MM.1S (cell line): Measurements from ENCODE around the gene CCDC88C.

ENCODE experiments used
- EZH2 ChIP-seq: fragments of 300-600 bp; sonication (generic); optimal IDR thresholded peaks from 2 replicates; pipeline ENCODE3; 2017; ENCODE audit warnings: low read depth, mild to moderate bottlenecking, antibody characterized with exemption, low read length, mixed read lengths
- EZH2phosphoT487 ChIP-seq: fragments of 300-600 bp; sonication (generic); IDR thresholded peaks from 2 replicates; pipeline ENCODE4 v1.6.1; 2018; ENCODE audit warnings: antibody characterized with exemption, low read length
- TF ChIP-seq, protein P1 (sequence below): fragments of 300-600 bp; sonication (generic); IDR thresholded peaks from 2 replicates; pipeline ENCODE4 v1.5.1; 2016; ENCODE audit warnings: antibody characterized with exemption, low read length, mixed read lengths

DNA sequence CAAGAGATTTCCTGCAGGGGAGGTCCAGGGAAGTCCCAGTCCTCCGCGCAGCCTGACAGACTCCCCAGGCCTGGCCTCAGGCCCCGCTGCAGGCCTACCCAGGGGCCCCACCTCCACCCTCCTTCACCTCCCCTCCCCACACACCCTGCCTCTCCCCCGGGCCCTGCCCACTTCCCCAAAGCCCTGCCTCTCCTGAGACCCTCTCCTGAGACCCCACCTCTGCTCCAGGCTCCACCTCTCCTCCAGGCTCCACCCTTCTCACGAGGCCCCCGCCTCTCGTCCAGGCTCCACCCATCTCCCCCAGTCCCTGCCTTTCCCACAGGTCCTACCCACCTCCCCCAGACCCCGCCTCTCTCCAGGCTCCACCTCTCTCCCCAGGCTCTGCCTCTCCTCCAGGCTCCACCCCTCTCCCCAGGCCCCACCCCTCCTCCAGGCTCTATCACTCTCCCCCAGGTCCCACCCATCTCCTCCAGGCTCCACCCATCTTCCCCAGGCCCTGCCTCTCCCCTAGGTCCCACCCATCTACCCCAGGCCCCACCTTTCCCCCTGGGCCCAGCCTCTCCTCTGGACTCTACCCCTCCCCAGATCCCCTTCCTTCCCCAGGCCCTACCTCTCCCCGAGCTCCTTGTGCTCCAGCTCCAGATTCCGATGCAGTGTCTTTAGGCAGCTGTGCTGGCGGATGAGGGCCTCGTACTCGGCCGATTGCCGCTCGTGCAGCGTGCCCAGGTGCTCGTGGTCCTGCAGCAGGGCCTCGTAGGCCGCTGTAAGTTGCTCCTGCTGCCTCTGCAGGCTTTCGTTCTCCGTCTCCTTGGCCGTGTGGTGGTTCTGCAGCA is 114.3 kb downstream of the CCDC88C start:
- no peak for TF ChIP-seq EZH2phosphoT487
- TF ChIP-seq, protein P1, sequence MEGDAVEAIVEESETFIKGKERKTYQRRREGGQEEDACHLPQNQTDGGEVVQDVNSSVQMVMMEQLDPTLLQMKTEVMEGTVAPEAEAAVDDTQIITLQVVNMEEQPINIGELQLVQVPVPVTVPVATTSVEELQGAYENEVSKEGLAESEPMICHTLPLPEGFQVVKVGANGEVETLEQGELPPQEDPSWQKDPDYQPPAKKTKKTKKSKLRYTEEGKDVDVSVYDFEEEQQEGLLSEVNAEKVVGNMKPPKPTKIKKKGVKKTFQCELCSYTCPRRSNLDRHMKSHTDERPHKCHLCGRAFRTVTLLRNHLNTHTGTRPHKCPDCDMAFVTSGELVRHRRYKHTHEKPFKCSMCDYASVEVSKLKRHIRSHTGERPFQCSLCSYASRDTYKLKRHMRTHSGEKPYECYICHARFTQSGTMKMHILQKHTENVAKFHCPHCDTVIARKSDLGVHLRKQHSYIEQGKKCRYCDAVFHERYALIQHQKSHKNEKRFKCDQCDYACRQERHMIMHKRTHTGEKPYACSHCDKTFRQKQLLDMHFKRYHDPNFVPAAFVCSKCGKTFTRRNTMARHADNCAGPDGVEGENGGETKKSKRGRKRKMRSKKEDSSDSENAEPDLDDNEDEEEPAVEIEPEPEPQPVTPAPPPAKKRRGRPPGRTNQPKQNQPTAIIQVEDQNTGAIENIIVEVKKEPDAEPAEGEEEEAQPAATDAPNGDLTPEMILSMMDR: no peak
- no peak for TF ChIP-seq EZH2
